Measurements from ENCODE around the gene SLC41A3.
"Not testable (repeated sequence)": the region's sequence is repeated elsewhere in the genome, so short reads cannot be mapped to it uniquely, and the experiment has no call there.

The SLC41A3 gene

DNA sequence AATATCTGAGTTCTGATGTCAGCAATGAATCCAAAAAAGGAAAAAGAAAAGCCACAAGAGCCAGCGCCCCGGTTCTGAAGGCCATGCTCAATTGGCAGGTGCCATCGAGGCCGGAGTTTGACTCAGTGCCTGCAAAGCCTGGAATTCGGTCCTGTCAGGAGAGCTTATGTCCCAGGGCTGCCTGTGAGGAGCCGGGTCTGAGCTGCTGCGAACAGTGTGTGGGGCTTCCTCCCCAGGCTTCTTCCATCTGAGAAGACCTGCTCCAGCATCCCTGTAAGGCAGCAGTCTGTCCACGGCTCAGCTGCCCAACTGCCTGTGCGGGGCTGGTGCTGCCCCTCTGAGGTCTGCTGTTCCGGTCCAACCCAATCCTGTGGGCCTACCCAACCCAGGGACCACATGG is 68.8 kb downstream of the SLC41A3 start:
- H3K27me3 ChIP-seq (ENCODE audit: insufficient read depth, low read length), result no peaks in the 10 kb centered on the region
- no peak overlapping the region for H2AFZ ChIP-seq (ENCODE audit: low read depth, low read length)

DNA sequence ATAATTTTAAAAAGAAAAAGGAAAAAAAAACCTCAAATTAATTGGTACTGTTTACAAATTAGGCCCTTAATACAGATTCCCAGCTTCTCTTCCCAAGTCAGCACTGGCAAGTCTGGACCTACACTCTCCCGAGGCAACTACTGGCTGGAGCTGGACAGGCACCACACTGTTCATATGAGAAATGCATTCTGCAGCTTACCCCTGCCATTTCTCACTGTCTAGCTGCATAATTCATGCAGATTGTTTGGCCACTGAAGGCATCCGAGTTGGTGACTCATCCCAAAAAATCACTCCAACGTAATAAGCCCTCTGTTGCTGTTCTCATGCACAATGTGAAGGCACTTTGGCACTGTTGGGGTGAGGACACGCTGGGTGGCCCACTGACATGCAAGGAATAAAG is 69.7 kb downstream of the SLC41A3 start:
- no peak overlapping the region for H2AFZ ChIP-seq (ENCODE audit: low read depth, low read length)
- H3K4me3 ChIP-seq (ENCODE audit: low read length), result no peak overlapping the region
- no peaks in the 10 kb centered on the region for H3K27me3 ChIP-seq (ENCODE audit: insufficient read depth, low read length)
- H3K9me3 ChIP-seq (ENCODE audit: low read length), result no peaks in the 10 kb centered on the region
- peaks cover 38% of the 10 kb centered on the region for H3K36me3 ChIP-seq (ENCODE audit: insufficient read depth, low read length)
- H3K4me1 ChIP-seq (ENCODE audit: insufficient read depth, low read length), result peaks cover 12% of the 10 kb centered on the region

More for the DNA sequence above, 68.8 kb downstream of the SLC41A3 start:
- Histone ChIP-seq H3K36me3 (ENCODE audit: insufficient read depth, low read length) (peaks cover 43% of the 10 kb centered on the region), H3K4me1 (ENCODE audit: insufficient read depth, low read length) (peaks cover 12% of the 10 kb centered on the region), H3K9me3 (ENCODE audit: low read length) (peaks cover 2% of the 10 kb centered on the region), H3K4me3 (ENCODE audit: low read length) (no peak overlapping the region)

DNA sequence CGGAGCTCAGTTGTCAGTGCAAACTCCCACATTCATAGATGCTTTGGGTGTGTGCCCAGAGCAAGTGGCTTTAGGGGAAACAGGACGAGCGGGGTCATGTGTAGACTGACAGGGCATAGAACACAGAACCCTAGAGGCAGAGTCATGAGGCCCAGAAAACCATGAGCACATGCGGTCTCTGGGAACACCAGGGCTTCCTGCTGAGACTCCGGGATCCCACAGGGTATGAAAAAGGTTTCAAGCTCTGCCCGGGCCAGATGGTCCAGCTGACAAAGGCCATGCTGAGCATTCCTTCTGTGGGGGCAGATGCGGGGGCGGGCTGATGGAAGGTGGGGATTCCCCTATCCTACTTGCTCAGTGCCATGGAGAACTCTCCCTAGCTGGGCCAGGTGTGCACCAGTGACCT is 70.2 kb downstream of the SLC41A3 start:
- no peaks in the 10 kb centered on the region for H3K27me3 ChIP-seq (ENCODE audit: insufficient read depth, low read length)
- no peak overlapping the region for H3K4me3 ChIP-seq (ENCODE audit: low read length)
- H2AFZ ChIP-seq (ENCODE audit: low read depth, low read length), result no peak overlapping the region
- no peaks in the 10 kb centered on the region for H3K9me3 ChIP-seq (ENCODE audit: low read length)
- peaks cover 40% of the 10 kb centered on the region for H3K36me3 ChIP-seq (ENCODE audit: insufficient read depth, low read length)
- peaks cover 12% of the 10 kb centered on the region for H3K4me1 ChIP-seq (ENCODE audit: insufficient read depth, low read length)

DNA sequence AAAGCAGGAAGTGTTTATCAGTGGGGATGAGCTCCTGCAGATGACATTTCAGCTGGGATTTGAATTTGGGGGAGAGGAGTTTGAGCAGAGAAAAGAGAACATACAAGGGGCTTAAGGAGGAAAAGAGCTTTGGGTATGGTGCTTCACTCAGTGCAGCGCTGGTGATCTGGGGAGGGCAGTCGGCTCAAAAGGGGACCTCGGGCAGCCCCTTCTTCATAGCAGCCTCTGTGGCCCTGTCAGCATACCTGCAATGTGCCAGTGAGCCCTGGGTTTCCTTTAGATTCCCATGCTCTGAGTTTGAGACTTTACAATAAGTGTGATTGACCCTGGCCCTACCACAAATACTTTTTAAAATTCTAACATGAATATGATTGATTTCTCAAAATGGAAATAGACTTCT is 74.7 kb downstream of the SLC41A3 start:
- peaks cover 5% of the 10 kb centered on the region for H3K4me1 ChIP-seq (ENCODE audit: insufficient read depth, low read length)
- H3K9me3 ChIP-seq (ENCODE audit: low read length), result no peaks in the 10 kb centered on the region
- no peak overlapping the region for H3K4me3 ChIP-seq (ENCODE audit: low read length)
- H3K27me3 ChIP-seq (ENCODE audit: insufficient read depth, low read length), result no peaks in the 10 kb centered on the region
- H3K36me3 ChIP-seq (ENCODE audit: insufficient read depth, low read length), result peaks cover 49% of the 10 kb centered on the region
- no peak overlapping the region for H2AFZ ChIP-seq (ENCODE audit: low read depth, low read length)

DNA sequence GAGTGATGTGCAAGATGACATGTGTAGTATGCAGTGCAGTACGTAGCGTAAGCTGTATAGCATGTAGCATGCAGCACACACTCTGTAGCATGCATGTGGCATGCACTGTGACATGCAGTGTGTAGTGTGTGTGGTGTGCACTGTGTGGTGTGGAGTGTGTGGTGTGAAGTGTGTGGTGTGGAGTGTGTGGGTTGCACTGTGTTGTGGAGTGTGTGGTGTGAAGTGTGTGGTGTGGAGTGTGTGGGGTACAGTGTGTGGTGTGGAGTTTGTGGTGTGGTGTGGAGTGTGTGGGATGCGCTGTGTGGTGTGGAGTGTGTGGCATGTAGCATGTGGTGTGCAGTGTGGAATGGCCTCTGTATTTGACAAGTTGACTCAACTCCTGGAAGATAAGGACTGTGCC is 75.7 kb downstream of the SLC41A3 start:
- H3K36me3 ChIP-seq (ENCODE audit: insufficient read depth, low read length), result peaks cover 49% of the 10 kb centered on the region
- no peaks in the 10 kb centered on the region for H3K4me1 ChIP-seq (ENCODE audit: insufficient read depth, low read length)
- no peak overlapping the region for H2AFZ ChIP-seq (ENCODE audit: low read depth, low read length)
- no peaks in the 10 kb centered on the region for H3K27me3 ChIP-seq (ENCODE audit: insufficient read depth, low read length)
- H3K9me3 ChIP-seq (ENCODE audit: low read length), result no peaks in the 10 kb centered on the region
- no peak overlapping the region for H3K4me3 ChIP-seq (ENCODE audit: low read length)

DNA sequence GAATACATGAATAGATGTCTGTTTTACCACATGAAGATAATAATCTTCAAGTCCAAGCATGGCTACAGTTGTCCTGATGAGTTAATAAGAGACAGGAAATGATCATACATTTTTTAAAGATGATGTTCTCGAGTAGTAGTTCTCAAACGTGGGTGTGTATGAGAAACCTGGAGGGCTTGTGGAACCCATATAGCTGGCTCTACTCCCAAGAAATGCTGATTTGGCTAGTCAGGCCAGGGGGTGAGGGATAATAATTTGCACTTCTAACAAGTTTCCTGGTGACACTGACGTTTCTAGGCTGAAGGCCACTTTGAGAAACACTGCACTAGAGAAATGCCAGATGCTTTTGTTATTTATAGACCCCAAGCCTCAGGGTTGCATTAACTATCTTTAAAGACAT is 78.0 kb downstream of the SLC41A3 start:
- Histone ChIP-seq H2AFZ (ENCODE audit: low read depth, low read length) (no peak overlapping the region), H3K4me1 (ENCODE audit: insufficient read depth, low read length) (no peaks in the 10 kb centered on the region), H3K27me3 (ENCODE audit: insufficient read depth, low read length) (no peaks in the 10 kb centered on the region), H3K4me3 (ENCODE audit: low read length) (no peak overlapping the region), H3K36me3 (ENCODE audit: insufficient read depth, low read length) (peaks cover 30% of the 10 kb centered on the region), H3K9me3 (ENCODE audit: low read length) (no peaks in the 10 kb centered on the region)

DNA sequence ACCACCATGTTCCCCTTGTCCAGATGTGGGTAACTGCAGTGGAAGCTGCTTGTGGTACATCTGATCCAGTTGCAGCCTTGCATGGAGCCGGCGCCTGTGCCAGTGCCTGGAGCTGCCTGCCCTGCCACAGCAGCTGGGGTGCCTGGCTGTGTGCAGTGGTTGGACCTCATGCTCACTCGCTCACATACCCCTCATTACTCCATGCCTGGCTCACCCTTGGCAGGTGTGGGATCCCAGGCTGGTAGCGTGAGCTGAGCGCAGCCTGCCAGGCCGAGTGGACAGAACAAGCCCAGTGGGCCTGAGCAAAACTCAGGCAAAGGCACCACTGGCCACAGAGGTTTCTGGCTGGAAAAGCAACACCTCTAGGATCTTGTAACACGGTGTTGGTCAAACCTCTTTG is 79.2 kb downstream of the SLC41A3 start:
- H2AFZ ChIP-seq (ENCODE audit: low read depth, low read length), result no peak overlapping the region
- H3K36me3 ChIP-seq (ENCODE audit: insufficient read depth, low read length), result peaks cover 24% of the 10 kb centered on the region
- H3K9me3 ChIP-seq (ENCODE audit: low read length), result no peaks in the 10 kb centered on the region
- no peaks in the 10 kb centered on the region for H3K27me3 ChIP-seq (ENCODE audit: insufficient read depth, low read length)
- H3K4me1 ChIP-seq (ENCODE audit: insufficient read depth, low read length), result no peaks in the 10 kb centered on the region
- no peak overlapping the region for H3K4me3 ChIP-seq (ENCODE audit: low read length)

DNA sequence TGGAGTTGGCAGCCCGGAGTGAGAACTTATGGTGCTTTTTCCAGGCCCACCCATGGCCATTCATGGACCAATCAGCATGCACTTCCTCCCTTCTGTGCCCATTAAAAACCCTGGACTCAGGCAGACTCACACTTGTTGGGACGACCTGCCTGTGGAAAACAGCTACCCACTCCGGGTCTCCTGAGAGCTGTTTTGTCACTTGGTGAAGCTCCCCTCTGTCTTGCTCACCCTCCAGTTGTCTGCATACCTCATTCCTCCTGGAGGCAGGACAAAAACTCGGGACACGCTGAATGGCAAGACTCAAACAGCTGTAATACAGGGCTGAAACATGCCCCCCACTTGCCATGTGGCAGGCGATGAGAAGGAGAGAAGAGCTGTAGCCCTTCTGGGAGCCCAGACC is 79.7 kb downstream of the SLC41A3 start:
- no peak overlapping the region for H2AFZ ChIP-seq (ENCODE audit: low read depth, low read length)
- no peaks in the 10 kb centered on the region for H3K4me1 ChIP-seq (ENCODE audit: insufficient read depth, low read length)
- no peaks in the 10 kb centered on the region for H3K9me3 ChIP-seq (ENCODE audit: low read length)
- H3K36me3 ChIP-seq (ENCODE audit: insufficient read depth, low read length), result peaks cover 24% of the 10 kb centered on the region
- H3K4me3 ChIP-seq (ENCODE audit: low read length), result no peak overlapping the region
- H3K27me3 ChIP-seq (ENCODE audit: insufficient read depth, low read length), result no peaks in the 10 kb centered on the region

DNA sequence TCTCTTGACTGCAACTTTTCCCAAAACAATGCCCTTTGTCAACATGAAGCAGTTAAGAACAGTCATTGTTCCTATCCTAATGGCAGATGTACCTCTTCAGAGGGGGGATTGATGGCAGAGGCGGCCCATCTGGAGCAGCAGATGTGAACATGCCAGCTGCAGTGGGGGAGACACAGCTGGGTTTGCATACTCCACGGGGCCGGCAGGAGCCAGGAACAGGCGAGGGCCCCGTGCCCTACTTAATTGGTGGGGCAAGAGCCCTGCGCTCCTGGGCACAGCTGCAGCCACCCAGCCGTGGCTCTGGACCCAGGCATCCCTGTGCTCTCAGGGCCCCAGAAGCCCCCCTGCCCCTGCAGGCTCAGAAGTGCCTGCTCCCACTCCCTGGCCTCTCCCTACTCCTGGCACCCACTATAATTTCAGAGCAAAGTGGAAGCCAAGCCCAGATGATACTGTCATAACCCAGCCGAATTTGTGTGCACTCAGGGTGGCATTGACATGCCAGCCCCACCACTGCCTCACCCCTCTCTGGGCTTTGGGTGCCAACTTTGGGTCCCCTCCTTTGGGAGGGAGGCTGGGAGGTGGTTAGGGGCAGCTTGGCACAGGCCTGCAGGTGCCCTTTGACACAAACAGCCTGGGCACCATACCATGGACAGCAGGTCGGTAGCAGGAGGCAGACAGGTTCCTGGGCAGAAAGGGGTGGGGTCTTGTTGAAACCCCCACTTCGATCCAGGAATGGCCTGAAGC is 80.3 kb downstream of the SLC41A3 start:
- Histone ChIP-seq H2AFZ (ENCODE audit: low read depth, low read length) (no peak overlapping the region), H3K4me3 (ENCODE audit: low read length) (no peak overlapping the region), H3K4me1 (ENCODE audit: insufficient read depth, low read length) (no peaks in the 10 kb centered on the region), H3K36me3 (ENCODE audit: insufficient read depth, low read length) (peaks cover 22% of the 10 kb centered on the region), H3K27me3 (ENCODE audit: insufficient read depth, low read length) (no peaks in the 10 kb centered on the region), H3K9me3 (ENCODE audit: low read length) (no peaks in the 10 kb centered on the region)

DNA sequence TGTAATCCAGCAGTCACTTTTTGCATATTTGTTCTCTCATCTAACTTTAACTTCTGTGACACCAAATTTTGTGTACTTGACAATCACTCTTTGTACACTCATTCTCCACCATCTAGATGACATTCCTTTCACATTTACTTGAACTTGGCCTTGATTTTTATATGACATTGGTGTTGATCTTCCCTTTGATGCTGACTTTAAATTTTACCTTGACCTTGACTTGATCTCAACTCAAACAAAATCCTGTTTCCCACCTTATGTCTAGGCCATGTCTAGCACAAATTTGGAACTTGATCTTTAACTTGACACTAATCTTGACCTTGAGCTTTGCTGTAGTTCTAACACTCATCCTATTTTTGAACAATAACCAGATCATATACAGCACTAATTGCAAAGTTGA is 81.7 kb downstream of the SLC41A3 start:
- Histone ChIP-seq H3K36me3 (ENCODE audit: insufficient read depth, low read length) (peaks cover 11% of the 10 kb centered on the region), H2AFZ (ENCODE audit: low read depth, low read length) (no peak overlapping the region), H3K27me3 (ENCODE audit: insufficient read depth, low read length) (no peaks in the 10 kb centered on the region), H3K9me3 (ENCODE audit: low read length) (no peaks in the 10 kb centered on the region), H3K4me1 (ENCODE audit: insufficient read depth, low read length) (no peaks in the 10 kb centered on the region), H3K4me3 (ENCODE audit: low read length) (no peak overlapping the region)

DNA sequence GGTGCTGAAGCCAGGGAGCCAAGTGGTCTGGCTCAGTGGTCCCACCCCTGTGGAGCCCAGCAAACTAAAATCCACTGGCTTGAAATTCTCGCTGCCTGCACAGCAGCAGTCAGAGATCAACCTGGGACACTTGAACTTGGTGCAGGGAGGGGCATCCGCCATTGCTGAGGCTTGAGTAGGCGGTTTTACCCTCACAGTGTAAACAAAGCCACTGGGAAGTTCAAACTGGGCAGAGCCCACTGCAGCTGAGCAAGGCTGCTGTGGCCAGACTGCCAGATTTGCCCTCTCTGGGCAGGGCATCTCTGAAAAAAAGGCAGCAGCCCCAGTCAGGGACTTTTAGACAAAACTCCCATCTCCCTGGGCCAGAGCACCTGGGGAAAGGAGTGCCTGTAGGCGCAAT is 87.2 kb downstream of the SLC41A3 start:
- not testable (repeated sequence) for H3K4me1 ChIP-seq (ENCODE audit: insufficient read depth, low read length)

DNA sequence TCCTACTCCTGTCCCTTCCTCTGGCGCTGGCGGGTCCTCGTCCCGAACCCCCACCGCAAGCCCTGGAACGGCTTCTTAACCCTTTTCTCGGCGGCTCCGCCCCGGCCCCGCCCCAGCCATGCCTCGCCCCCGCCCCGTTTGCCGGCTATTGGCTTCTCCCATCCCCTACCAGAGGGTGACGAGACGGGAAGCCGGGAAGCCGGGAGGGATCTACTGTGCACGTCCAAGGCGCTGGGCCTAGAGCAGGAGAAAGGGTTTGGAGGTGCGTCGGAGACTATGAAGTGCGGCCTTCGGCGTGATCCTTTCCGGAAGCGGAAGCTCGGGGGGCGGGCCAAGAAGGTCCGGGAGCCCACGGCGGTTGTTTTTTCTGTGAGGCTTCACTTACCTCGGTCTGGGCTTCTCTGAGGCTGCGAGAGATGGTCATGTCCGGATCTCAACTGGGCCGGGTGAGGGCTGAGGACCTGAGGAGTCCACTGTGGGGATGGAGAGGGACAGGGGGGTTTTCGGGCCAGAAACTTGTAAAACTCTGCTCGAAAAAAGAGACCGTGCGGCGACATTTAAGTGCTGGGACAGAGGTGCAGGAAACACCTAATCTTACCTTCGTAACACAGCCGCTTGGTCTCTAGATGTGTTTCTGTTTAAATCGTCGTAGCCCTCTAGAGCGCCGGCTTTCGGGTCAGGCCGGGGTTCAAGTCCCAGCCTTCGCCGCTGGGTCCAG is 93.5 kb downstream of the SLC41A3 start:
- H3K4me1 ChIP-seq (ENCODE audit: insufficient read depth, low read length), result peaks cover 7% of the 10 kb centered on the region
- no peaks in the 10 kb centered on the region for H3K36me3 ChIP-seq (ENCODE audit: insufficient read depth, low read length)

More for the DNA sequence above, 87.2 kb downstream of the SLC41A3 start:
- H3K4me3 ChIP-seq (ENCODE audit: low read length); H3K27me3 ChIP-seq (ENCODE audit: insufficient read depth, low read length); H3K36me3 ChIP-seq (ENCODE audit: insufficient read depth, low read length); H3K9me3 ChIP-seq (ENCODE audit: low read length); H2AFZ ChIP-seq (ENCODE audit: low read depth, low read length): not testable (repeated sequence)

DNA sequence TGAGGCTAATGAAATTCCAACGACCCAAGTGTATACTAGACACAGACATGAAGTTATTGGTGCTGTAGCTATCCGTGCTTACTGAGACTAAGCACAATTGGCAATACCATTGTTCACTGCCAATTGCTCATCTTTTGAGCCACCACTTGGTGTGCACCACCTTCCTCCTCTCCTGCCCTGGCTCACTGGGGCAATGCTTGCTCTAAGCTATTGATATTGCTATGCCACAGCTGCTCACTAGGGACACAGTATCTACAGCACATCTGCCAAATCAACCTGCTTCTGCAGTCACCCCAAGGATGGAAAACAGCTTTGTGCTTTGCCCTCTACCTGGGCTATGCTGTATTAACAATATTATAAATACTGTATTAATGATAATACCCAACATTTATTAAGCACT is 99.0 kb downstream of the SLC41A3 start:
- not testable (repeated sequence) for H3K36me3 ChIP-seq (ENCODE audit: insufficient read depth, low read length); H3K27me3 ChIP-seq (ENCODE audit: insufficient read depth, low read length); H3K9me3 ChIP-seq (ENCODE audit: low read length); H3K4me1 ChIP-seq (ENCODE audit: insufficient read depth, low read length); H3K4me3 ChIP-seq (ENCODE audit: low read length); H2AFZ ChIP-seq (ENCODE audit: low read depth, low read length)

More for the DNA sequence above, 93.5 kb downstream of the SLC41A3 start:
- Histone ChIP-seq H3K27me3 (ENCODE audit: insufficient read depth, low read length) (no peaks in the 10 kb centered on the region), H3K9me3 (ENCODE audit: low read length) (no peaks in the 10 kb centered on the region), H3K4me3 (ENCODE audit: low read length) (peak overlapping the region; percentile 67), H2AFZ (ENCODE audit: low read depth, low read length) (peak overlapping the region; percentile 87)

Data from neuron (in vitro differentiated cells).